HepG2 (cell line): Measurements from ENCODE around the gene RSPRY1. TPM values are rescaled to one million over a fixed set of nuclear protein-coding genes. Genes with fewer than 3 reads are reported as not detected.
A peak's percentile ranks its signal among the peaks of the same experiment; 100 is the strongest.

ENCODE experiments used
- CBX2 ChIP-seq, 2 experiments: fragments of 200-600 bp in 1 of 2; sonication (generic); formaldehyde crosslinking in 1 of 2; IDR thresholded peaks; 2 replicates each; pipeline versions ENCODE4 v1.7.0 to v1.8.1; 2018 to 2022; ENCODE audit warnings: low read depth in 2 of 2, low read length in 1 of 2, mild to moderate bottlenecking in 1 of 2, missing genetic modification reagents in 1 of 2
- E2F2 ChIP-seq: sonication (generic); formaldehyde crosslinking; IDR thresholded peaks from 2 replicates; pipeline ENCODE4 v1.4.0; 2020; ENCODE audit warnings: missing genetic modification reagents, borderline replicate concordance
- ELF1 ChIP-seq: sonication (generic); formaldehyde crosslinking; IDR thresholded peaks from 2 replicates; pipeline ENCODE4 v1.4.0; 2020; ENCODE audit warnings: missing genetic modification reagents
- EZH2 ChIP-seq: conservative IDR thresholded peaks from 2 replicates; pipeline ENCODE4 v1.6.1; 2012; ENCODE audit warnings: mild to moderate bottlenecking, low read depth, low read length, moderate library complexity
- FOXC1 ChIP-seq: sonication (generic); formaldehyde crosslinking; IDR thresholded peaks from 2 replicates; pipeline ENCODE4 v1.8.0; 2022; ENCODE audit warnings: mild to moderate bottlenecking, missing genetic modification reagents, borderline replicate concordance
- GLMP ChIP-seq: sonication (generic); formaldehyde crosslinking; IDR thresholded peaks from 2 replicates; pipeline ENCODE4 v1.9.0; 2021; ENCODE audit warnings: missing genetic modification reagents, mild to moderate bottlenecking, borderline replicate concordance
- IRF2 ChIP-seq: IDR thresholded peaks from 2 replicates; pipeline ENCODE4 v1.6.1; 2018; ENCODE audit warnings: missing genetic modification reagents, missing compliant biosample characterization
- KMT2B ChIP-seq: IDR thresholded peaks from 2 replicates; pipeline ENCODE4 v1.6.1; 2016; ENCODE audit warnings: missing genetic modification reagents, missing compliant biosample characterization
- NCOA5 ChIP-seq: sonication (generic); formaldehyde crosslinking; IDR thresholded peaks from 2 replicates; pipeline ENCODE4 v1.4.0; 2020; ENCODE audit warnings: missing genetic modification reagents
- NR3C1 ChIP-seq: sonication (generic); formaldehyde crosslinking; IDR thresholded peaks from 2 replicates; pipeline ENCODE4 v1.4.0; 2020; ENCODE audit warnings: missing genetic modification reagents
- SOX5 ChIP-seq: IDR thresholded peaks from 2 replicates; pipeline ENCODE4 v1.6.1; 2016; ENCODE audit warnings: borderline replicate concordance
- SPEN ChIP-seq: sonication (generic); formaldehyde crosslinking; IDR thresholded peaks from 2 replicates; pipeline ENCODE4 v1.5.1; 2020; ENCODE audit warnings: low read depth, mild to moderate bottlenecking, missing genetic modification reagents
- SRF ChIP-seq: IDR thresholded peaks from 2 replicates; pipeline ENCODE4 v1.6.1; 2011; ENCODE audit warnings: mild to moderate bottlenecking, low read depth, low read length, moderate library complexity
- TRIM24 ChIP-seq: sonication (generic); formaldehyde crosslinking; IDR thresholded peaks from 2 replicates; pipeline ENCODE4 v1.8.0; 2022; ENCODE audit warnings: mild to moderate bottlenecking, missing genetic modification reagents
- U2AF2 ChIP-seq: fragments of 200-400 bp; formaldehyde crosslinking; IDR thresholded peaks from 2 replicates; pipeline ENCODE4 v1.6.1; 2017; ENCODE audit warnings: low read depth, mild to moderate bottlenecking, low read length
- ZBTB2 ChIP-seq: sonication (generic); formaldehyde crosslinking; IDR thresholded peaks from 2 replicates; pipeline ENCODE4 v1.8.0; 2022; ENCODE audit warnings: low read depth, missing genetic modification reagents
- ZFP36L1 ChIP-seq: sonication (generic); formaldehyde crosslinking; IDR thresholded peaks from 2 replicates; pipeline ENCODE4 v1.8.0; 2022; ENCODE audit warnings: mild to moderate bottlenecking, missing genetic modification reagents, moderate library complexity
- ZNF12 ChIP-seq: sonication (generic); formaldehyde crosslinking; IDR thresholded peaks from 2 replicates; pipeline ENCODE4 v1.5.0; 2020; ENCODE audit warnings: missing genetic modification reagents
- ZNF275 ChIP-seq: sonication (generic); formaldehyde crosslinking; IDR thresholded peaks from 2 replicates; pipeline ENCODE4 v1.8.0; 2022; ENCODE audit warnings: missing genetic modification reagents, mild to moderate bottlenecking, inconsistent platforms, borderline replicate concordance
- ZNF276 ChIP-seq: sonication (generic); formaldehyde crosslinking; IDR thresholded peaks from 2 replicates; pipeline ENCODE4 v1.4.0; 2020; ENCODE audit warnings: mild to moderate bottlenecking, low read depth, missing genetic modification reagents
- ZNF720 ChIP-seq: sonication (generic); formaldehyde crosslinking; IDR thresholded peaks from 2 replicates; pipeline ENCODE4 v1.4.0; 2020; ENCODE audit warnings: missing genetic modification reagents
- ZNF724P ChIP-seq: sonication (generic); formaldehyde crosslinking; IDR thresholded peaks from 2 replicates; pipeline ENCODE4 v1.8.0; 2022; ENCODE audit warnings: missing genetic modification reagents, borderline replicate concordance
- polyA plus RNA-seq, 8 experiments: library from polyadenylated mRNA; depleted of rRNA in 3 of 8; stranded (reverse) in 7 of 8; unstranded in 1 of 8; fragments of >200 nt; fragmentation: Illumina TruSeq in 4 of 8; extraction: Trizol in 4 of 8; gene quantifications; 2 replicates each; pipeline versions ENCODE4 v1.2.1 to v1.2.3, GENCODE V29; 2011 to 2016; ENCODE audit warnings: low read depth in 4 of 8, missing spikeins in 1 of 8, mixed read lengths in 1 of 8; ENCODE audit not compliant: insufficient read depth in 1 of 8
- total RNA-seq, 5 experiments: library from RNA; depleted of rRNA; stranded (reverse); fragments of >200 nt; fragmentation: Illumina TruSeq; extraction: Trizol; gene quantifications; 2 replicates each; pipeline ENCODE4 v1.2.3, GENCODE V29; 2016; ENCODE audit warnings: low read depth in 1 of 5

RSPRY1 gene
- total and polyA plus RNA-seq, 2 of the 13 experiments (the other 11 are each of a cell fraction or from before 2014, with no cell fraction given), result 53.4 to 61.0 TPM

- no peak; the same call in 1 of the 2 replicates for TF ChIP-seq FOXC1 (CRISPR knock-in tag)
- no peak for TF ChIP-seq E2F2
- TF ChIP-seq ZFP36L1 (CRISPR knock-in tag), result no peak
- TF ChIP-seq U2AF2, result no peak
- TF ChIP-seq ZNF720 (CRISPR knock-in tag), result no peak
- TF ChIP-seq SRF, result 0 out of 2 replicates have a peak, but pooled peaks have one; percentile 28
- TF ChIP-seq SPEN, result peak; percentile 44; the same call in 1 of the 2 replicates
- TF ChIP-seq TRIM24, result no peak
- TF ChIP-seq SOX5 (CRISPR knock-in tag), result 0 out of 2 replicates have a peak, but pooled peaks have one; percentile 2
- TF ChIP-seq CBX2 (IDR thresholded peaks at IDR 0.05; ENCODE audit: low read depth, low read length), result no peak
- no peak for TF ChIP-seq CBX2 (CRISPR knock-in tag; IDR thresholded peaks at IDR 0.05; ENCODE audit: low read depth)
- TF ChIP-seq EZH2, result no peak
- TF ChIP-seq ZNF275 (CRISPR knock-in tag), result no peak
- TF ChIP-seq KMT2B (CRISPR knock-in tag), result no peak
- no peak for TF ChIP-seq ZBTB2 (CRISPR knock-in tag)
- no peak for TF ChIP-seq ZNF276 (CRISPR knock-in tag)
- no peak; the same call in 1 of the 2 replicates for TF ChIP-seq ELF1 (CRISPR knock-in tag)
- TF ChIP-seq ZNF724P (CRISPR knock-in tag), result no peak
- TF ChIP-seq NCOA5, result no peak
- no peak for TF ChIP-seq GLMP
- no peak for TF ChIP-seq ZNF12 (CRISPR knock-in tag)
- TF ChIP-seq NR3C1 (CRISPR knock-in tag), result no peak
- TF ChIP-seq IRF2 (CRISPR knock-in tag), result 0 out of 2 replicates have a peak, but pooled peaks have one; percentile 15
Measured at GRCh38 chr16:57186872-57187854, 1.0 kb downstream of the RSPRY1 start (continued).
